ENCODE measurements around the gene ACRBP. TPM values are rescaled to one million over a fixed set of nuclear protein-coding genes. Genes with fewer than 3 reads are reported as not detected.
A peak's percentile ranks its signal among the peaks of the same experiment; 100 is the strongest.

Gene ACRBP
- total and polyA plus RNA-seq, 2 donors (not counting 3 experiments of a cell fraction or from before 2014, with no cell fraction given): 1.3 to 5.7 TPM

- H3K79me2 ChIP-seq (ENCODE audit: control insufficient read depth, insufficient read depth, low read length): peaks cover 50% of the 10 kb centered on the region
- H4K20me1 ChIP-seq (replicated peaks; ENCODE audit: control insufficient read depth, extremely low read depth, insufficient read depth, low read length): no peaks in the 10 kb centered on the region
Measured at GRCh38 chr12:6604259-6605029, 42.8 kb downstream of the ACRBP start.

More at GRCh38 chr12:6604259-6605029, 42.8 kb downstream of the ACRBP start:
- H3K27me3 ChIP-seq (ENCODE audit: control insufficient read depth in 2 of 2, insufficient read depth in 2 of 2, low read length in 2 of 2): no peaks in the 10 kb centered on the region
- H3K4me3 ChIP-seq (replicated peaks in 1 of 3; ENCODE audit: insufficient read depth in 1 of 3, low read depth in 1 of 3, low read length in 3 of 3): peak overlapping the region in 2 of 3 experiments; percentile 1 to 87
- intact Hi-C loops (cut with micrococcal nuclease) (no loop called here), dilution Hi-C loops (cut with MboI; ENCODE audit: extremely low pct_ligation_motif_present, low sequenced_read_pairs) (no loop called here)
- ChIA-PET CTCF (interaction anchor here (0.6 to 1.8 kb wide), 5 partner anchors 9 to 162 kb away, joined by 3 to 6 read pairs (median 4); no protein-coding TSS in a partner anchor), POLR2A (no interaction called here)
- no peak overlapping the region for H3K27ac ChIP-seq (ENCODE audit: insufficient read depth, low read depth, low read length)
- H3K4me1 ChIP-seq (ENCODE audit: control insufficient read depth, extremely low read depth, insufficient read depth, low read length): peaks cover 30% of the 10 kb centered on the region
- no peak for TF ChIP-seq EZH2 (IDR thresholded peaks at IDR 0.05; ENCODE audit: borderline replicate concordance, low read depth, low read length, severe bottlenecking)
- TF ChIP-seq POLR2A (IDR thresholded peaks at IDR 0.05; ENCODE audit: low read depth, low read length): no peak
- TF ChIP-seq, protein P1, sequence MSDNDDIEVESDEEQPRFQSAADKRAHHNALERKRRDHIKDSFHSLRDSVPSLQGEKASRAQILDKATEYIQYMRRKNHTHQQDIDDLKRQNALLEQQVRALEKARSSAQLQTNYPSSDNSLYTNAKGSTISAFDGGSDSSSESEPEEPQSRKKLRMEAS (IDR thresholded peaks at IDR 0.05; ENCODE audit: insufficient read depth, insufficient read length): no peak
- TF ChIP-seq POLR2AphosphoS5 (IDR thresholded peaks at IDR 0.05; ENCODE audit: insufficient read depth, low read depth, low read length): no peak
- no peak for TF ChIP-seq FOS (IDR thresholded peaks at IDR 0.05; ENCODE audit: borderline replicate concordance, insufficient read depth, low read length)
- no peak for TF ChIP-seq MYC (IDR thresholded peaks at IDR 0.05; ENCODE audit: low read depth, low read length)
- no peak for TF ChIP-seq GATA2 (IDR thresholded peaks at IDR 0.05; ENCODE audit: insufficient read depth, insufficient read length, low read depth, low read length)
- no peak for TF ChIP-seq JUN (IDR thresholded peaks at IDR 0.05; ENCODE audit: borderline replicate concordance, insufficient read depth, insufficient read length, low read depth)
- no peak for TF ChIP-seq CTCF (IDR thresholded peaks at IDR 0.05; ENCODE audit: extremely low read depth in 1 of 2, insufficient read depth in 1 of 2, low read depth in 1 of 2, low read length in 2 of 2)
- no peaks in the 10 kb centered on the region for H3K9me3 ChIP-seq (replicated peaks; ENCODE audit: control insufficient read depth, insufficient read depth, low read length)
- H3K36me3 ChIP-seq (ENCODE audit: control insufficient read depth in 2 of 2, extremely low read depth in 1 of 2, insufficient read depth in 2 of 2, low read length in 2 of 2): peaks cover 25 to 30% of the 10 kb centered on the region in 2 experiments
- H3K4me2 ChIP-seq (ENCODE audit: insufficient read depth, low read length): peak overlapping the region; percentile 91
- H3K9ac ChIP-seq (replicated peaks; ENCODE audit: extremely low read depth, insufficient read depth, low read length): no peak overlapping the region
- no peak for DNase-seq (ENCODE audit: low read depth, low spot score)
- H3K9me1 ChIP-seq (replicated peaks; ENCODE audit: control insufficient read depth, extremely low read depth, insufficient read depth, low read length): no peaks in the 10 kb centered on the region
- TSS peak; percentile 15 for BruUV-seq (replicated peaks)
- no peak overlapping the region for H2AFZ ChIP-seq (ENCODE audit: low read depth, low read length)
- FAIRE-seq: peak; percentile 18
